Endothelial cell (in vitro differentiated cells): ENCODE measurements around the gene CFAP221. TPM values are rescaled to one million over a fixed set of nuclear protein-coding genes. Genes with fewer than 3 reads are reported as not detected.

ENCODE experiments used
- DNase-seq: peaks from one replicate; pipeline ENCODE4 v3.0.0; 2021; ENCODE audit warnings: low spot score
- H3K27ac Mint-ChIP-seq: one replicate; pipeline ENCODE4 v1.8.0; 2021; ENCODE audit warnings: mixed read lengths, inconsistent platforms; ENCODE audit not compliant: unreplicated experiment
- H3K27me3 Mint-ChIP-seq: one replicate; pipeline ENCODE4 v1.8.0; 2021; ENCODE audit warnings: mild to moderate bottlenecking, moderate library complexity, mixed read lengths, inconsistent platforms; ENCODE audit not compliant: unreplicated experiment
- H3K36me3 Mint-ChIP-seq: one replicate; pipeline ENCODE4 v1.8.0; 2021; ENCODE audit warnings: mild to moderate bottlenecking, low read depth, mixed read lengths, inconsistent platforms; ENCODE audit not compliant: unreplicated experiment
- H3K4me1 Mint-ChIP-seq: one replicate; pipeline ENCODE4 v1.8.0; 2021; ENCODE audit warnings: mild to moderate bottlenecking, mixed read lengths, inconsistent platforms; ENCODE audit not compliant: unreplicated experiment
- H3K4me3 Mint-ChIP-seq: one replicate; pipeline ENCODE4 v1.8.0; 2021; ENCODE audit warnings: mild to moderate bottlenecking, mixed read lengths, inconsistent platforms; ENCODE audit not compliant: unreplicated experiment
- H3K9me3 Mint-ChIP-seq: one replicate; pipeline ENCODE4 v1.8.0; 2021; ENCODE audit warnings: mixed read lengths, inconsistent platforms; ENCODE audit not compliant: unreplicated experiment
- total RNA-seq: library from RNA; stranded (reverse); fragmentation: NEBNext Ultra II Directional; extraction: Animal tissue kit (Norgen Biotek cat#: 25700); gene quantifications from one replicate; pipeline ENCODE4 v1.2.1, GENCODE V29; 2021; ENCODE audit not compliant: unreplicated experiment
- TF ChIP-seq, protein P1 (sequence below): fragments of 200-600 bp; sonication (generic); IDR thresholded peaks from one replicate; pipeline ENCODE4 v1.5.0; 2021; ENCODE audit warnings: antibody characterized with exemption; ENCODE audit not compliant: unreplicated experiment

The CFAP221 gene
- total RNA-seq, 1 donor from 2014 or later, result 1.1 TPM

DNA sequence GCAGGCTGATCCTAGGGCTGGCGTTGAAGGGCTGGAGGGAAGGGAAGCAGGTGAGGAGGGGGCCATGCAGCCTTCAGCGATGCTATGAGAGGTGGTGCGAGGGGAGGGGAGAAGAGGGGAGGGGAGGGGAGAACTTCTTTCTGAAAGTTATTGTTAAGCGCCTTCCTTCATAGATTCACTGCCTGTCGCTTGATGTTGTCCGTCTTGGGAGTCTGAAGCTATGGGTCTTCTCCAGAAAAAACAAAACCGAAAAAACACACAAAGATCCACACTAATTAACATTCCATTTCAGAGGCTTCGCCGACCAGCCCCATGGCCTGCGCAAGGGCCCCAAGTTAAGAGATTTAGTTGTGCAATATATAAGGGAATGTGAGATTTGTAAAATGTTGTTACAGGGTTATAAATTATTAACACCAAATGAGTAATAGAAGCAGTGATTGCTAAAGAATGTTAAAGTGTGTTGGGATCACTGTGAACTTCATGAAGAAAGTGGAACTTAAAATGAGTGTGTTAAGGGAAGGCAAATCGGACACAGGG, 758 bp downstream of the CFAP221 start:
- Mint-ChIP-seq H3K27ac (peak overlapping the region; percentile 74), H3K4me3 (peak overlapping the region; percentile 84), H3K4me1 (peaks cover 9% of the 10 kb centered on the region), H3K36me3 (no peaks in the 10 kb centered on the region), H3K9me3 (no peaks in the 10 kb centered on the region), H3K27me3 (peaks cover 2% of the 10 kb centered on the region)
- no peak for DNase-seq
- TF ChIP-seq, protein P1, sequence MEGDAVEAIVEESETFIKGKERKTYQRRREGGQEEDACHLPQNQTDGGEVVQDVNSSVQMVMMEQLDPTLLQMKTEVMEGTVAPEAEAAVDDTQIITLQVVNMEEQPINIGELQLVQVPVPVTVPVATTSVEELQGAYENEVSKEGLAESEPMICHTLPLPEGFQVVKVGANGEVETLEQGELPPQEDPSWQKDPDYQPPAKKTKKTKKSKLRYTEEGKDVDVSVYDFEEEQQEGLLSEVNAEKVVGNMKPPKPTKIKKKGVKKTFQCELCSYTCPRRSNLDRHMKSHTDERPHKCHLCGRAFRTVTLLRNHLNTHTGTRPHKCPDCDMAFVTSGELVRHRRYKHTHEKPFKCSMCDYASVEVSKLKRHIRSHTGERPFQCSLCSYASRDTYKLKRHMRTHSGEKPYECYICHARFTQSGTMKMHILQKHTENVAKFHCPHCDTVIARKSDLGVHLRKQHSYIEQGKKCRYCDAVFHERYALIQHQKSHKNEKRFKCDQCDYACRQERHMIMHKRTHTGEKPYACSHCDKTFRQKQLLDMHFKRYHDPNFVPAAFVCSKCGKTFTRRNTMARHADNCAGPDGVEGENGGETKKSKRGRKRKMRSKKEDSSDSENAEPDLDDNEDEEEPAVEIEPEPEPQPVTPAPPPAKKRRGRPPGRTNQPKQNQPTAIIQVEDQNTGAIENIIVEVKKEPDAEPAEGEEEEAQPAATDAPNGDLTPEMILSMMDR, result no peak

DNA sequence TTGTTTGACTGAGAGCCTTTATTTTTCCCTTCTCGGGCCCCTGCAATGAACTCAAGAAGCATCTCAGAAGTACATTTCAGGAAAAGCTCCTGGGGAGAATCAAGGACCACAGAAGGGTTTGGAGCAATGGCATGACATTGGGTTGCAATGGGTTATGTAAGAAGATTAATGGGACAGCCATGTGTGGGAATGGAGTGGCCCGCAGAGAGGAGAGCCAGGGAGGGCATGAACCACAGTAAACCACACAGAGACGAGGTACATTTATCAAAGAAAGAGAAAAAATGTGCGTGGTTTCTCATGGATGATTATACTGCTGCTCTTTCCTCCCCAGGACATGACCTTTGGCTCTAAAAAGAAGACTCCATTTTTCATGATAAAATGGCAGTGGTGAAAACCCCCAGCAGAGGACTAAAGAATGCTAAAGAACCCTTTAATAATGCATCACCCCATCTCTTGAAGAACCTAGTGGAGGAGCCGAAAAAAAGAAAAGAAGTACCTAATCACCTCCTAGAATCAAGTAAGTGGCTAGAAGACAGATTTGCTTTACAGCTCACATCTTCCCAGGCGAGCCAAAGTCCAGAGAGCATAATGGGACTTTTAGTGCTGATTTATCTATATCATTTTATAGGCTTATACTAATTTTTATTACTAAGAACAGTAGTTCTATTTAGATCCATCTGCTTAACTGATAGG, 1.7 kb downstream of the CFAP221 start:
- Mint-ChIP-seq H3K36me3 (no peaks in the 10 kb centered on the region), H3K9me3 (no peaks in the 10 kb centered on the region), H3K4me3 (no peak overlapping the region), H3K27me3 (peaks cover 2% of the 10 kb centered on the region), H3K4me1 (peaks cover 9% of the 10 kb centered on the region), H3K27ac (no peak overlapping the region)
- no peak for DNase-seq
- TF ChIP-seq, protein P1, result no peak

DNA sequence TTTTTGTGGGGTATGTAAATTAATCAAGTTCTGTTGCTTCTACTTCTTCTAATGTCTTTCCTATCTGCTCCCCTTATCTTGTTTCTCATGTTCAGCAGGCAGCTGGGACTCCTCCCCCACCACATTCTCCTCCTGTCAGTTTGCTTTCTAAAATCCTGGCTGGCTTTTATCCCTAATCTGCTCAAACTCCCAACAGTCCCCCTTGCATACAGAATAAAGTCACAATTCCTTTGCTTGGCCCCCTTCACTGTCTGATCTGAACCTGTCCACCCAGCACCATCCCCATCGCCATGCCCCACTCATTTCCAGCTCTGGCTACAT, 2.2 kb downstream of the CFAP221 start:
- Mint-ChIP-seq H3K4me3 (no peak overlapping the region), H3K27me3 (peaks cover 2% of the 10 kb centered on the region), H3K36me3 (no peaks in the 10 kb centered on the region), H3K9me3 (no peaks in the 10 kb centered on the region), H3K4me1 (peaks cover 9% of the 10 kb centered on the region), H3K27ac (no peak overlapping the region)
- TF ChIP-seq, protein P1, result no peak
- no peak for DNase-seq

DNA sequence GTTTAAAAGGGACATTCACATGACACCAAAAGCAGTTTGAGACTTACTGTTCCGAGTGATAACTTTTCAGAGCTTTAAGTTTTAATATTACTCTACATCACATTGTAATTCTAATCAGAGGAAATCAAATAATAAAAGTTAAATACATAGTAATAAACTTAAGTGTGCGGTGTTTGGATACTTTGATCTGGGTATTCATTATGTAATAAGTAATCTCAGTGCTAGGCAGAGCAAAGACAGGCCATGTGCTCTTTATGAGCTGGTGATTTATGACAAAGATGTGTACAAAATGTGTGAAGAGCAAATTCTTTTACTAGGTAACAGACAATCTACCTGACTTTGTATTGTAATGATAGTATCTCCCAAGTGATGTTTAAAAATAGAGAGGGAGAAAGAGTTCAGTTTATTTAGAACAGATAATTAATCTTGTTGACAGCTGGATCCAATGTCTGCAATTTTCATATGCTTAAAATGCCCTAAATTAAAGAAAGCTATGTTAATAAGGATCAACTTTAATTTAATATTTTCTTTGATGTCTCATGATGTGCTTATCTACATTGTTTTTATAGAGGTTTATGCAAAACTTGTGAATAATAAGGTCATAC, 4.4 kb downstream of the CFAP221 start:
- no peak for DNase-seq
- TF ChIP-seq, protein P1, result no peak
- no peak overlapping the region for H3K4me3 Mint-ChIP-seq
- H3K4me1 Mint-ChIP-seq, result peaks cover 9% of the 10 kb centered on the region
- H3K27ac Mint-ChIP-seq, result no peak overlapping the region
- H3K9me3 Mint-ChIP-seq, result no peaks in the 10 kb centered on the region
- peaks cover 2% of the 10 kb centered on the region for H3K27me3 Mint-ChIP-seq
- H3K36me3 Mint-ChIP-seq, result no peaks in the 10 kb centered on the region

DNA sequence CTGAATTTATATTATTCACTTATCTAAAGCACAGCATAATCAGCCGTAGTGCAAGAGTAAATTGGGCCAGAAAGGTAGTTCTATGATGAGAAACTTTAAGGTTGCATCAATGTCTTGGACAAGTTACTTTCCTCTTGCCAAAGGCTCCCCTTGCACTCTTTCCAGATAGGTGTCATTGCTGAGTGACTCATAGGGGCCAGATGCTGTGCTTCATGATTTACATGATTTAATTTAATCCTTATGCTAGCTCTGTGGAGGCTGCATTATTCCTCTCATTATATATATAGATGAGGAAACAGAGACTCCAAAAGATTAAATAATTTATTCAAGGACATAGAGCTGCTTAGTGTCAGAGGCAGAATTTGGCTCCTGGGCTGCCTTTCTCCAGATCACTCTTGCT, 5.0 kb downstream of the CFAP221 start:
- Mint-ChIP-seq H3K9me3 (no peaks in the 10 kb centered on the region), H3K4me1 (peaks cover 5% of the 10 kb centered on the region), H3K27me3 (peaks cover 2% of the 10 kb centered on the region), H3K36me3 (no peaks in the 10 kb centered on the region), H3K27ac (no peak overlapping the region), H3K4me3 (no peak overlapping the region)
- TF ChIP-seq, protein P1, result no peak
- no peak for DNase-seq
